Measurements from ENCODE around the gene NUDT3. TPM values are rescaled to one million over a fixed set of nuclear protein-coding genes. Genes with fewer than 3 reads are reported as not detected.
"Not testable (repeated sequence)": the region's sequence is repeated elsewhere in the genome, so short reads cannot be mapped to it uniquely, and the experiment has no call there.

Gene NUDT3
- total RNA-seq, 1 donor from 2014 or later: 31.7 TPM

GRCh38 chr6:34412016-34412415, 19.5 kb upstream of the NUDT3 start:
- Histone ChIP-seq H3K36me3 (ENCODE audit: control insufficient read depth, insufficient read depth, low read length) (peaks cover 2% of the 10 kb centered on the region), H3K4me3 (ENCODE audit: low read depth, low read length) (no peak overlapping the region), H3K27me3 (ENCODE audit: control insufficient read depth, insufficient read depth, low read length) (no peaks in the 10 kb centered on the region)
- no peak for DNase-seq (ENCODE audit: low read depth)
- no peak for TF ChIP-seq CTCF (IDR thresholded peaks at IDR 0.05; ENCODE audit: insufficient read depth, low read length, poor library complexity, severe bottlenecking)

- H3K36me3 ChIP-seq (ENCODE audit: control insufficient read depth, insufficient read depth, low read length); H3K4me3 ChIP-seq (ENCODE audit: low read depth, low read length); DNase-seq (ENCODE audit: low read depth); H3K27me3 ChIP-seq (ENCODE audit: control insufficient read depth, insufficient read depth, low read length): not testable (repeated sequence)
These were observed 15.4 kb upstream of the NUDT3 start for GRCh38 chr6:34407915-34408314.

- TF ChIP-seq CTCF (IDR thresholded peaks at IDR 0.05; ENCODE audit: insufficient read depth, low read length, poor library complexity, severe bottlenecking): no peak
- DNase-seq (ENCODE audit: low read depth): no peak
- H3K36me3 ChIP-seq (ENCODE audit: control insufficient read depth, insufficient read depth, low read length): no peaks in the 10 kb centered on the region
- H3K4me3 ChIP-seq (ENCODE audit: low read depth, low read length): no peak overlapping the region
- no peaks in the 10 kb centered on the region for H3K27me3 ChIP-seq (ENCODE audit: control insufficient read depth, insufficient read depth, low read length)
These were observed 4.0 kb upstream of the NUDT3 start for GRCh38 chr6:34396518-34396917.

GRCh38 chr6:34393966-34394305, 1.5 kb upstream of the NUDT3 start:
- H3K27me3 ChIP-seq (ENCODE audit: control insufficient read depth, insufficient read depth, low read length): no peaks in the 10 kb centered on the region
- H3K36me3 ChIP-seq (ENCODE audit: control insufficient read depth, insufficient read depth, low read length): no peaks in the 10 kb centered on the region
- DNase-seq (ENCODE audit: low read depth): no peak
- no peak for TF ChIP-seq CTCF (IDR thresholded peaks at IDR 0.05; ENCODE audit: insufficient read depth, low read length, poor library complexity, severe bottlenecking)
- no peak overlapping the region for H3K4me3 ChIP-seq (ENCODE audit: low read depth, low read length)

GRCh38 chr6:34393191-34393965, 909 bp upstream of the NUDT3 start:
- Histone ChIP-seq H3K27me3 (ENCODE audit: control insufficient read depth, insufficient read depth, low read length) (no peaks in the 10 kb centered on the region), H3K36me3 (ENCODE audit: control insufficient read depth, insufficient read depth, low read length) (no peaks in the 10 kb centered on the region), H3K4me3 (ENCODE audit: low read depth, low read length) (peak overlapping the region; percentile 94)
- no peak for DNase-seq (ENCODE audit: low read depth)
- TF ChIP-seq CTCF (IDR thresholded peaks at IDR 0.05; ENCODE audit: insufficient read depth, low read length, poor library complexity, severe bottlenecking): no peak

- no peak for DNase-seq (ENCODE audit: low read depth)
- peak overlapping the region; percentile 94 for H3K4me3 ChIP-seq (ENCODE audit: low read depth, low read length)
- no peak for TF ChIP-seq CTCF (IDR thresholded peaks at IDR 0.05; ENCODE audit: insufficient read depth, low read length, poor library complexity, severe bottlenecking)
- H3K27me3 ChIP-seq (ENCODE audit: control insufficient read depth, insufficient read depth, low read length): no peaks in the 10 kb centered on the region
- H3K36me3 ChIP-seq (ENCODE audit: control insufficient read depth, insufficient read depth, low read length): no peaks in the 10 kb centered on the region
These were observed 528 bp downstream of the NUDT3 start for GRCh38 chr6:34391786-34392496.
